Testis (tissue), 3 donors: Measurements from ENCODE around the gene RSBN1L. TPM values are rescaled to one million over a fixed set of nuclear protein-coding genes. Genes with fewer than 3 reads are reported as not detected.

Experiments
- DNase-seq: peaks from one replicate; pipeline ENCODE4 v3.0.0-alpha.2; 2019
- H3K27ac ChIP-seq, 2 donors: fragments of 200-600 bp; sonication (generic); one replicate each; pipeline ENCODE4 v1.5.1; 2019
- H3K27me3 ChIP-seq: fragments of 200-600 bp; sonication (generic); one replicate; pipeline ENCODE4 v1.5.1; 2019
- H3K36me3 ChIP-seq: fragments of 200-600 bp; sonication (generic); one replicate; pipeline ENCODE4 v1.5.1; 2017; ENCODE audit warnings: low read depth; ENCODE audit errors: missing control alignments
- H3K4me1 ChIP-seq: fragments of 200-600 bp; sonication (generic); one replicate; pipeline ENCODE4 v1.5.1; 2019
- H3K4me3 ChIP-seq, 2 donors: fragments of 200-600 bp; sonication (generic); one replicate each; pipeline ENCODE4 v1.5.1; 2017 to 2019
- H3K9me3 ChIP-seq: fragments of 200-600 bp; sonication (generic); one replicate; pipeline ENCODE4 v1.5.1; 2017
- CTCF ChIP-seq, 3 experiments: fragments of 450-650 bp in 2 of 3; fragments of 200-600 bp in 1 of 3; sonication (generic) in 1 of 3; IDR thresholded peaks; one replicate each; pipeline ENCODE4 v1.5.1; 2016 to 2019; ENCODE audit warnings: antibody characterized with exemption in 3 of 3, mild to moderate bottlenecking in 2 of 3, moderate library complexity in 1 of 3
- POLR2A ChIP-seq: fragments of 450-650 bp; IDR thresholded peaks from one replicate; pipeline ENCODE4 v1.6.1; 2017; ENCODE audit warnings: antibody characterized with exemption, mild to moderate bottlenecking, moderate library complexity
- WGBS, 2 donors: methylation state at CpG; one replicate each; pipeline ENCODE4 v1.1.5; 2018; 5-methylcytosine and 5-hydroxymethylcytosine counted together
- intact Hi-C: fragments of 100-400 bp; cut with DNase I; formaldehyde crosslinking; loops from one replicate; pipeline ENCODE4 v1.15.1; 2023; ENCODE audit warnings: low total_unique reads
- polyA plus RNA-seq: library from polyadenylated mRNA; stranded (reverse); fragments of 350-450 nt; fragmentation: Illumina TruSeq; extraction: RNeasy Lipid Tissue Mini Kit (QIAGEN cat#74804); gene quantifications from one replicate; pipeline ENCODE4 v1.2.3, GENCODE V29; 2014; ENCODE audit warnings: low read depth, low replicate concordance; ENCODE audit not compliant: insufficient read depth
- total RNA-seq, 2 donors: library from RNA; depleted of rRNA; stranded (reverse); fragments of >200 nt; gene quantifications; one replicate each; pipeline ENCODE4 v1.2.3, GENCODE V29; 2016

The RSBN1L gene
- total and polyA plus RNA-seq, 3 donors from 2014 or later = 33.0 to 40.1 (median 38.1) TPM

- 83 to 85% methylated on average over 3 of the region's 3 CpGs for WGBS, 2 donors
- H3K27me3 ChIP-seq = no peaks in the 10 kb centered on the region
- H3K9me3 ChIP-seq = no peaks in the 10 kb centered on the region
- H3K4me3 ChIP-seq = no peak overlapping the region
- intact Hi-C loops = no loop called here
- H3K36me3 ChIP-seq = no peaks in the 10 kb centered on the region
- TF ChIP-seq POLR2A (no peak), CTCF (IDR thresholded peaks at IDR 0.05) (no peak)
- H3K4me1 ChIP-seq = peaks cover 5% of the 10 kb centered on the region
- H3K27ac ChIP-seq = no peak overlapping the region
- no peak for DNase-seq
Measured at GRCh38 chr7:77738871-77739270, 42.6 kb downstream of the RSBN1L start.

- TF ChIP-seq POLR2A = no peak
- TF ChIP-seq CTCF (IDR thresholded peaks at IDR 0.05) = no peak
- 39 to 51% methylated on average over 1 of the region's 1 CpG for WGBS, 2 donors
- Histone ChIP-seq H3K27ac (no peak overlapping the region), H3K36me3 (no peaks in the 10 kb centered on the region), H3K27me3 (no peaks in the 10 kb centered on the region), H3K9me3 (no peaks in the 10 kb centered on the region), H3K4me1 (no peaks in the 10 kb centered on the region), H3K4me3 (no peak overlapping the region)
- intact Hi-C loops = no loop called here
- DNase-seq = no peak
Measured at GRCh38 chr7:77740257-77740656, 44.0 kb downstream of the RSBN1L start.

GRCh38 chr7:77743518-77743917 is 47.3 kb downstream of the RSBN1L start:
- no peak for TF ChIP-seq POLR2A
- Histone ChIP-seq H3K4me3 (no peak overlapping the region), H3K4me1 (no peaks in the 10 kb centered on the region), H3K27me3 (no peaks in the 10 kb centered on the region), H3K9me3 (no peaks in the 10 kb centered on the region), H3K36me3 (no peaks in the 10 kb centered on the region), H3K27ac (no peak overlapping the region)
- no peak for DNase-seq
- WGBS, 2 donors = 91 to 98% methylated on average over 1 of the region's 1 CpG
- intact Hi-C loops = no loop called here

GRCh38 chr7:77745746-77746145 is 49.5 kb downstream of the RSBN1L start:
- no peaks in the 10 kb centered on the region for H3K27me3 ChIP-seq
- WGBS, 2 donors = 94 to 96% methylated on average over 4 of the region's 4 CpGs
- no peaks in the 10 kb centered on the region for H3K4me1 ChIP-seq
- TF ChIP-seq POLR2A (no peak), CTCF (IDR thresholded peaks at IDR 0.05) (no peak)
- intact Hi-C loops = no loop called here
- no peak for DNase-seq
- H3K36me3 ChIP-seq = no peaks in the 10 kb centered on the region
- H3K9me3 ChIP-seq = no peaks in the 10 kb centered on the region
- no peak overlapping the region for H3K27ac ChIP-seq
- no peak overlapping the region for H3K4me3 ChIP-seq

- WGBS, 2 donors = 94 to 96% methylated on average over 6 of the region's 6 CpGs
- no peak for TF ChIP-seq CTCF (IDR thresholded peaks at IDR 0.05)
- H3K4me1 ChIP-seq = no peaks in the 10 kb centered on the region
- no peak overlapping the region for H3K27ac ChIP-seq
- no peaks in the 10 kb centered on the region for H3K36me3 ChIP-seq
- H3K9me3 ChIP-seq = no peaks in the 10 kb centered on the region
- intact Hi-C loops = no loop called here
- no peak overlapping the region for H3K4me3 ChIP-seq
- no peak for DNase-seq
- H3K27me3 ChIP-seq = no peaks in the 10 kb centered on the region
Measured at GRCh38 chr7:77746164-77746823, 50.0 kb downstream of the RSBN1L start.
